GM12878 (cell line): Measurements from ENCODE around the gene IPO11. TPM values are rescaled to one million over a fixed set of nuclear protein-coding genes. Genes with fewer than 3 reads are reported as not detected.
A peak's percentile ranks its signal among the peaks of the same experiment; 100 is the strongest.
"Not testable (repeated sequence)": the region's sequence is repeated elsewhere in the genome, so short reads cannot be mapped to it uniquely, and the experiment has no call there.

ENCODE experiments used
- ATAC-seq: fragments of 200-7000 bp; cut with Tn5 transposase; 3 replicates; pipeline ENCODE4 v1.9.1; 2020; ENCODE audit warnings: mild to moderate bottlenecking, moderate library complexity
- BruUV-seq: library from RNA; stranded (reverse); fragments of 400-500 nt; replicated peaks from 2 replicates; lab custom pipeline; 2021; lab: Mats Ljungman, UMichigan
- CTCF ChIA-PET: fragments of 300-600 bp; sonication (Branson Sonifier 250); formaldehyde crosslinking; extraction: SDS; loops from one replicate; lab custom pipeline; 2021; ENCODE audit warnings: inconsistent platforms; lab: Yijun Ruan, JAX
- POLR2A ChIA-PET: fragments of 350-600 bp; formaldehyde crosslinking; extraction: SDS; loops from one replicate; lab custom pipeline; 2021; ENCODE audit warnings: inconsistent platforms; lab: Charles Lee
- RAD21 ChIA-PET: fragments of 300-600 bp; sonication (Branson Sonifier 250); formaldehyde crosslinking; loops from one replicate; lab custom pipeline; 2023; ENCODE audit warnings: antibody characterized with exemption; ENCODE audit not compliant: unreplicated experiment; lab: Charles Lee
- SMC1A ChIA-PET: fragments of 300-600 bp; sonication (Branson Sonifier 250); formaldehyde crosslinking; loops from one replicate; lab custom pipeline; 2023; ENCODE audit not compliant: unreplicated experiment, uncharacterized antibody; lab: Charles Lee
- DNase-seq: peaks from one replicate; pipeline ENCODE4 v3.0.0-alpha.2; 2011; ENCODE audit warnings: low read depth, low spot score
- FAIRE-seq: peaks from 3 replicates; lab custom pipeline; 2011; peaks lifted over from hg19 to GRCh38; lab: Jason Lieb, UNC
- H2AFZ ChIP-seq: 2 replicates; pipeline ENCODE4 v1.6.0; 2011; ENCODE audit warnings: low read depth, low read length, control low read depth; ENCODE audit not compliant: control insufficient read depth
- H3K27ac ChIP-seq: 2 replicates; pipeline ENCODE4 v1.5.1; 2011; ENCODE audit warnings: control low read depth; ENCODE audit not compliant: control insufficient read depth, insufficient read depth
- H3K27me3 ChIP-seq, 2 experiments: replicated peaks in 1 of 2; 2 replicates each; pipeline versions ENCODE4 v1.6.0 to v1.6.1; 2011; ENCODE audit warnings: low read length in 1 of 2; ENCODE audit not compliant: control insufficient read depth in 2 of 2, insufficient read depth in 2 of 2
- H3K36me3 ChIP-seq, 2 experiments: 2 replicates each; pipeline ENCODE4 v1.5.1; 2011; ENCODE audit warnings: low read length in 1 of 2; ENCODE audit not compliant: control insufficient read depth in 2 of 2, insufficient read depth in 2 of 2
- H3K4me1 ChIP-seq: 2 replicates; pipeline ENCODE4 v1.6.1; 2011; ENCODE audit warnings: mild to moderate bottlenecking, low read length, moderate library complexity, mixed read lengths; ENCODE audit not compliant: control insufficient read depth, insufficient read depth
- H3K4me2 ChIP-seq: 2 replicates; pipeline ENCODE4 v1.6.0; 2011; ENCODE audit warnings: control low read depth; ENCODE audit not compliant: control insufficient read depth, insufficient read depth
- H3K4me3 ChIP-seq: fragments of 200-600 bp; sonication (generic); 2 replicates; pipeline ENCODE4 v1.5.1; 2016
- H3K79me2 ChIP-seq: 2 replicates; pipeline ENCODE4 v1.6.0; 2011; ENCODE audit warnings: low read length; ENCODE audit not compliant: control insufficient read depth, insufficient read depth
- H3K9ac ChIP-seq: 2 replicates; pipeline ENCODE4 v1.8.0; 2011; ENCODE audit warnings: low read length, control low read depth, mixed read lengths; ENCODE audit not compliant: control insufficient read depth, insufficient read depth
- H3K9me3 ChIP-seq: replicated peaks from 3 replicates; pipeline ENCODE4 v1.5.1; 2011; ENCODE audit warnings: mild to moderate bottlenecking, low read length; ENCODE audit not compliant: control insufficient read depth, insufficient read depth
- H4K20me1 ChIP-seq: 2 replicates; pipeline ENCODE4 v1.6.0; 2011; ENCODE audit not compliant: control insufficient read depth, insufficient read depth
- MTA2 ChIP-seq: fragments of 450-650 bp; IDR thresholded peaks from 2 replicates; pipeline ENCODE4 v1.6.1; 2016; ENCODE audit warnings: low read depth, mild to moderate bottlenecking, moderate library complexity
- PAX8 ChIP-seq: fragments of 450-650 bp; IDR thresholded peaks from 2 replicates; pipeline ENCODE4 v1.6.1; 2017; ENCODE audit warnings: mild to moderate bottlenecking, moderate library complexity
- WGBS: methylation state at CpG from one replicate; pipeline ENCODE4 v1.1.6; 2016; ENCODE audit warnings: low lambda C conversion rate; ENCODE audit not compliant: insufficient replicate concordance, insufficient coverage; ENCODE audit errors: missing lambda C conversion rate; 5-methylcytosine and 5-hydroxymethylcytosine counted together
- in situ Hi-C: fragments of 300-500 bp; cut with MboI; formaldehyde crosslinking; loops from 9 replicates; pipeline ENCODE4 v1.14.3; 2018; ENCODE audit warnings: mixed read lengths
- intact Hi-C: fragments of 100-400 bp; cut with micrococcal nuclease; formaldehyde crosslinking; loops from one replicate; pipeline ENCODE4 v1.14.2; 2022; ENCODE audit not compliant: unreplicated experiment
- polyA plus RNA-seq, 11 experiments: library from polyadenylated mRNA; depleted of rRNA in 4 of 11; unstranded in 6 of 11; stranded (reverse) in 5 of 11; fragments of >200 nt; fragmentation: Nextera tagmentation in 4 of 11; fragmentation: Illumina TruSeq in 1 of 11; extraction: Ambion mirVana in 4 of 11; extraction: Trizol in 1 of 11; gene quantifications; 1 replicate in 1 of 11; 2 replicates in 10 of 11; pipeline versions ENCODE4 v1.2.1 to v1.2.3, GENCODE V29; 2011 to 2016; ENCODE audit warnings: inconsistent platforms in 2 of 11, missing spikeins in 2 of 11, low read depth in 1 of 11
- total RNA-seq, 4 experiments: library from RNA; depleted of rRNA in 3 of 4; stranded (reverse); fragments of >200 nt in 3 of 4; fragmentation: Illumina TruSeq in 1 of 4; extraction: Trizol in 1 of 4; gene quantifications; 2 replicates each; pipeline versions ENCODE4 v1.2.1 to v1.2.3, GENCODE V29; 2013 to 2021
- TF ChIP-seq, protein P1 (sequence below): fragments of 450-650 bp; IDR thresholded peaks from 2 replicates; pipeline ENCODE4 v1.6.1; 2017; ENCODE audit warnings: mild to moderate bottlenecking, low read depth, inconsistent platforms; ENCODE audit not compliant: poor library complexity, severe bottlenecking

The IPO11 gene
- total and polyA plus RNA-seq, 10 of the 15 experiments (the other 5 are each of a cell fraction or from before 2014, with no cell fraction given), result 14.1 to 49.3 (median 29.8) TPM

DNA sequence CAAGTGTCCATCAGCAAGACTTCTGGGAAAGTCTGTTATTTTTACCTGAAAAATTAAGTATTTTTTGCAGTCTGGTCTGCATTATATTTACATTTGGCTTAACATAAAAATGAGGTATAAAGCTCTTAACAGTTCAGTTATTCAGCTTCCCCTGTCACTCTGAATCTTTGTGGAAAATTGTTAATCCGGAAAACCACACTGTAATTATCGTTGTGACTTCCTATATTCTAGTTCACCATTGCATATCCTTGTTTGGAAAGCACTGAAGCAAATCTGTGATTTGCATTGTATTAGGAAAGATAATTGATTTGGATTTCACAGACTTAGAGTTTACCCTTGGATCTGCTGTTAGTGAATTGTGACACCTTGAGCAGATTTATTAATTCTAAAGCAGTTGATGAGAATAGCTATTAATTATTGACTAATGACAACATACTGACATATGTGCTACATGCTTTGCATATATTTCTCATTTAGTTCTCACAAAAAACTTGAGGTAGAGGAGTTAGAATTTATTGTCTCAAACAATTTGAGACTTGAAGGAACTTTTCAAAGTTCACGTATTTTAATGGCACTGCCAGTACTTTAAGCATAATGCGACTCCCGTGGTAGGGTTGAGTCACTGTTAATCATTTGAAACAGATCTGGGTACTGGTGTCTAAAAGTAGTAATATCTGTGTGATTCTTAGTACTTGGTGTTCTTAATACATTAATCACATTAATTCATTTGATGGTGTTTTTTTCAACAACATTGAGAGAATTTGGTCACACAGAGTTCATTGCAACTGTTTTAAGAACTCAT, 94.3 kb downstream of the IPO11 start (continued):
- peak; percentile 49; the same call in 1 of the 2 replicates for TF ChIP-seq MTA2
- no peak for TF ChIP-seq PAX8
- TF ChIP-seq, protein P1, sequence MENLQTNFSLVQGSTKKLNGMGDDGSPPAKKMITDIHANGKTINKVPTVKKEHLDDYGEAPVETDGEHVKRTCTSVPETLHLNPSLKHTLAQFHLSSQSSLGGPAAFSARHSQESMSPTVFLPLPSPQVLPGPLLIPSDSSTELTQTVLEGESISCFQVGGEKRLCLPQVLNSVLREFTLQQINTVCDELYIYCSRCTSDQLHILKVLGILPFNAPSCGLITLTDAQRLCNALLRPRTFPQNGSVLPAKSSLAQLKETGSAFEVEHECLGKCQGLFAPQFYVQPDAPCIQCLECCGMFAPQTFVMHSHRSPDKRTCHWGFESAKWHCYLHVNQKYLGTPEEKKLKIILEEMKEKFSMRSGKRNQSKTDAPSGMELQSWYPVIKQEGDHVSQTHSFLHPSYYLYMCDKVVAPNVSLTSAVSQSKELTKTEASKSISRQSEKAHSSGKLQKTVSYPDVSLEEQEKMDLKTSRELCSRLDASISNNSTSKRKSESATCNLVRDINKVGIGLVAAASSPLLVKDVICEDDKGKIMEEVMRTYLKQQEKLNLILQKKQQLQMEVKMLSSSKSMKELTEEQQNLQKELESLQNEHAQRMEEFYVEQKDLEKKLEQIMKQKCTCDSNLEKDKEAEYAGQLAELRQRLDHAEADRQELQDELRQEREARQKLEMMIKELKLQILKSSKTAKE, result no peak

DNA sequence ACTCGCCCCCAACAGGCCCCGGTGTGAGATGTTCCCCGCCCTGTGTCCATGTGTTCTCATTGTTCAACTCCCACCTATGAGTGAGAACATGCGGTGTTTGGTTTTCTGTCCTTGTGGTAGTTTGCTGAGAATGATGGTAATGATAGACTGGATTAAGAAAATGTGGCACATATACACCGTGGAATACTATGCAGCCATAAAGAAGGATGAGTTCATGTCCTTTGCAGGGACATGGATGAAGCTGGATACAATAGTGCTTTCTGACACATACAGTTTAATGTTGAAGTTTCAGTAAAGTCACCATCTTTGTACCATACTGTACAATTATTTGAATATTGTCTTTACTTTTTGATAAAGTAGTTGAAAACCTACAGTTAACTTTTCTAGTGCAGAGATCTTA, 96.2 kb downstream of the IPO11 start:
- H3K9ac ChIP-seq, CTCF ChIA-PET, H3K4me3 ChIP-seq, H4K20me1 ChIP-seq, H2AFZ ChIP-seq, in situ Hi-C loops, H3K9me3 ChIP-seq, H3K27me3 ChIP-seq, H3K79me2 ChIP-seq, H3K27ac ChIP-seq, SMC1A ChIA-PET, H3K36me3 ChIP-seq, H3K4me2 ChIP-seq, intact Hi-C loops, RAD21 ChIA-PET, FAIRE-seq, BruUV-seq, DNase-seq, ATAC-seq, H3K4me1 ChIP-seq: not testable (repeated sequence)
- 86% methylated on average over 5 of the region's 5 CpGs for WGBS
- POLR2A ChIA-PET, result interaction anchor here (0.7 kb wide), 1 partner anchor 72 kb away, joined by 3 read pairs; no protein-coding TSS in a partner anchor
